GM10248 (cell line): ENCODE measurements around the gene ROBO1.

Source experiments
- CTCF ChIA-PET: fragments of 300-600 bp; sonication (Branson Sonifier 250); formaldehyde crosslinking; extraction: SDS; loops from one replicate; lab custom pipeline; 2021; ENCODE audit warnings: antibody characterized with exemption; lab: Yijun Ruan, JAX
- POLR2A ChIA-PET: fragments of 350-650 bp; sonication (Branson Sonifier 250); formaldehyde crosslinking; extraction: SDS; loops from one replicate; lab custom pipeline; 2020; ENCODE audit warnings: antibody characterized with exemption; lab: Yijun Ruan, JAX
- DNase-seq: peaks from one replicate; pipeline ENCODE4 v3.0.0; 2012; ENCODE audit errors: extremely low spot score
- CTCF ChIP-seq: IDR thresholded peaks from 2 replicates; pipeline ENCODE4 v1.5.1; 2012; ENCODE audit warnings: mild to moderate bottlenecking, low read depth; ENCODE audit errors: extremely low read depth, missing control alignments, control extremely low read depth

Gene ROBO1

GRCh38 chr3:78900880-78901279 lies 866.9 kb downstream of the ROBO1 start:
- no peak for DNase-seq
- ChIA-PET CTCF (interaction anchor here (1.1 to 1.3 kb wide), 2 partner anchors 14 to 23 kb away, joined by 3 to 5 read pairs; no protein-coding TSS in a partner anchor), POLR2A (no interaction called here)
- no peak for TF ChIP-seq CTCF

GRCh38 chr3:78900426-78900825 lies 867.4 kb downstream of the ROBO1 start:
- ChIA-PET POLR2A (no interaction called here), CTCF (interaction anchor here (1.1 to 1.3 kb wide), 2 partner anchors 13 to 23 kb away, joined by 3 to 5 read pairs; no protein-coding TSS in a partner anchor)
- TF ChIP-seq CTCF, result no peak
- DNase-seq, result no peak

- ChIA-PET POLR2A (no interaction called here), CTCF (no interaction called here)
- TF ChIP-seq CTCF, result no peak
- no peak for DNase-seq
Measured at GRCh38 chr3:78895528-78895927, 872.3 kb downstream of the ROBO1 start.

- ChIA-PET POLR2A (no interaction called here), CTCF (no interaction called here)
- TF ChIP-seq CTCF, result no peak
- no peak for DNase-seq
Measured at GRCh38 chr3:78894787-78895186, 873.0 kb downstream of the ROBO1 start.

- DNase-seq, result no peak
- POLR2A ChIA-PET, result no interaction called here
- CTCF ChIA-PET, result no interaction called here
- TF ChIP-seq CTCF, result no peak
Measured at GRCh38 chr3:78893161-78893560, 874.6 kb downstream of the ROBO1 start.

GRCh38 chr3:78889348-78889747 lies 878.5 kb downstream of the ROBO1 start:
- POLR2A ChIA-PET, result no interaction called here
- CTCF ChIA-PET, result no interaction called here
- TF ChIP-seq CTCF, result no peak
- DNase-seq, result no peak

GRCh38 chr3:78888635-78889034 lies 879.2 kb downstream of the ROBO1 start:
- no peak for DNase-seq
- ChIA-PET POLR2A (no interaction called here), CTCF (no interaction called here)
- no peak for TF ChIP-seq CTCF
